ENCODE results near the gene AGPAT2.

AGPAT2 gene

DNA sequence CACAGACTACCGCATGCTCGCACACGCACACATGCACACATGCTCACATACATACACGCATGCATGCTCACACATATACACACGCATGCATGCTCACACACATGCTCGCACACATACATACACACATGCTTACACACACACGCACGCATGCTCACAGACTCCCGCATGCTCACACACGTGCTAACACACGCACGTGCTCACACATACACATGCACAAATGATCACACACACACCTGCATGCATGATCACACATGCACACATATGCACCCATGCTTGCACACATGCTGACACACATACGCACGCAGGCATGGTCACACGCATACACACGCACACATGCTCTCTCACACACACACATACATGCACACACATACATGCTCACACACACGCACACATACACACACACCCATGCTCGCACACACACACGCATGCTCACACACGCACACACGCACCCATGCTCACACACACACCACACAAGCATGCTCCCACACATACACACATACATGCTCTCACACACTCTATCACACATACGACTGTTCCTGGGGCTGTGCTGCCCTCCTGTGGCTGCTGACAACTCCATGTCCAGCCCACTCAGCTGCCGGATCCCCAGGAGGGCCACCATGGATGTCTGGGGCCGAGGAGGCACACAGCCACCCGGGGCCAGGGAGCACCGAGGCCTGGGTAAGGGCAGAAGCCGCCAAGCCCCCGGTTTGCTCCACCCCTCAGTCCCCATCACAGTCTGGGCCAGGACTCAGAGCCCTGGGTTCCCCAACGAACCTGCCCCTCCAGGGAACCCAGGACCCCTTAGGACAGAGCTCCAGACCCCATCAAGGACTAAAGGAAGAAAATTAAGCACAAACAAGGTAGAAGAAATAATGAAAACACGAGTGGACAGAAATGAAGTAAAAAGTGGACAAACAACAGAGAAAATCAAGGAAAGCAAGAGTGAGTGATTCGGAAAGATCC is 55.9 kb downstream of the AGPAT2 start:
- Histone ChIP-seq H3K9me3 (ENCODE audit: insufficient read depth, low read length, severe bottlenecking) (no peaks in the 10 kb centered on the region), H4K20me1 (ENCODE audit: insufficient read depth, low read length) (peaks cover 2% of the 10 kb centered on the region; the same call in 1 of the 2 replicates), H3K27me3 (ENCODE audit: insufficient read depth, low read length, poor library complexity) (no peaks in the 10 kb centered on the region), H3K27ac (ENCODE audit: low read length) (peak overlapping the region; percentile 10; the same call in 1 of the 2 replicates), H3K36me3 (ENCODE audit: insufficient read depth, low read length) (no peaks in the 10 kb centered on the region), H3K4me3 (ENCODE audit: low read depth in 1 of 2, low read length in 2 of 2) (no peak overlapping the region), H3K4me1 (ENCODE audit: insufficient read depth, low read length) (peaks cover 38% of the 10 kb centered on the region), H2AFZ (ENCODE audit: low read depth, low read length) (no peak overlapping the region), H3K79me2 (ENCODE audit: insufficient read depth, low read length) (no peaks in the 10 kb centered on the region), H3K9ac (ENCODE audit: low read depth, low read length) (no peak overlapping the region), H3K4me2 (ENCODE audit: insufficient read depth, low read length) (no peak overlapping the region)
- ATAC-seq (ENCODE audit: insufficient read depth, low read depth) (peak; percentile 80), DNase-seq (peak; percentile 81)
- TF ChIP-seq, protein P1, sequence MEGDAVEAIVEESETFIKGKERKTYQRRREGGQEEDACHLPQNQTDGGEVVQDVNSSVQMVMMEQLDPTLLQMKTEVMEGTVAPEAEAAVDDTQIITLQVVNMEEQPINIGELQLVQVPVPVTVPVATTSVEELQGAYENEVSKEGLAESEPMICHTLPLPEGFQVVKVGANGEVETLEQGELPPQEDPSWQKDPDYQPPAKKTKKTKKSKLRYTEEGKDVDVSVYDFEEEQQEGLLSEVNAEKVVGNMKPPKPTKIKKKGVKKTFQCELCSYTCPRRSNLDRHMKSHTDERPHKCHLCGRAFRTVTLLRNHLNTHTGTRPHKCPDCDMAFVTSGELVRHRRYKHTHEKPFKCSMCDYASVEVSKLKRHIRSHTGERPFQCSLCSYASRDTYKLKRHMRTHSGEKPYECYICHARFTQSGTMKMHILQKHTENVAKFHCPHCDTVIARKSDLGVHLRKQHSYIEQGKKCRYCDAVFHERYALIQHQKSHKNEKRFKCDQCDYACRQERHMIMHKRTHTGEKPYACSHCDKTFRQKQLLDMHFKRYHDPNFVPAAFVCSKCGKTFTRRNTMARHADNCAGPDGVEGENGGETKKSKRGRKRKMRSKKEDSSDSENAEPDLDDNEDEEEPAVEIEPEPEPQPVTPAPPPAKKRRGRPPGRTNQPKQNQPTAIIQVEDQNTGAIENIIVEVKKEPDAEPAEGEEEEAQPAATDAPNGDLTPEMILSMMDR (IDR thresholded peaks at IDR 0.05; ENCODE audit: borderline replicate concordance, extremely low read depth, low read length, poor library complexity, severe bottlenecking) = peak; percentile 90
- no peak for TF ChIP-seq EZH2 (IDR thresholded peaks at IDR 0.05; ENCODE audit: borderline replicate concordance, low read depth, low read length, severe bottlenecking)

DNA sequence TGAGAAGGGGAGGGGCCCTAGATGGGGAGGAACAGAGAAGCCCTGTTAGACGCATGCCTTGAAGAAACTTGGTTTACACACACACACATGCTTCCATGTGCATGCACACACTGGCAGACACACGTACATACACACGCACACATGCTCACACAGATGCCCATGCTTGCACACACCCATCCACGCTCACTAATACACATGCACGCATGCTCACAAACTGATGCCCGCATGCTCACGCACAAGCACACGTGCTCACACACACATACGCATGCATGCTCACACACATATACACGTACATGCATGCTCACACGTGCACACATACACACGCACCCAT is 56.6 kb downstream of the AGPAT2 start:
- Histone ChIP-seq H3K27me3 (ENCODE audit: insufficient read depth, low read length, poor library complexity) (no peaks in the 10 kb centered on the region), H3K4me1 (ENCODE audit: insufficient read depth, low read length) (peaks cover 45% of the 10 kb centered on the region), H4K20me1 (ENCODE audit: insufficient read depth, low read length) (peaks cover 2% of the 10 kb centered on the region; the same call in 1 of the 2 replicates), H3K36me3 (ENCODE audit: insufficient read depth, low read length) (no peaks in the 10 kb centered on the region), H2AFZ (ENCODE audit: low read depth, low read length) (no peak overlapping the region), H3K27ac (ENCODE audit: low read length) (no peak overlapping the region; the same call in 1 of the 2 replicates), H3K9me3 (ENCODE audit: insufficient read depth, low read length, severe bottlenecking) (no peaks in the 10 kb centered on the region), H3K4me3 (ENCODE audit: low read depth in 1 of 2, low read length in 2 of 2) (no peak overlapping the region), H3K9ac (ENCODE audit: low read depth, low read length) (no peak overlapping the region), H3K4me2 (ENCODE audit: insufficient read depth, low read length) (no peak overlapping the region), H3K79me2 (ENCODE audit: insufficient read depth, low read length) (no peaks in the 10 kb centered on the region)
- DNase-seq = no peak
- TF ChIP-seq, protein P1 (IDR thresholded peaks at IDR 0.05; ENCODE audit: borderline replicate concordance, extremely low read depth, low read length, poor library complexity, severe bottlenecking) = no peak
- no peak for TF ChIP-seq EZH2 (IDR thresholded peaks at IDR 0.05; ENCODE audit: borderline replicate concordance, low read depth, low read length, severe bottlenecking)
- ATAC-seq (ENCODE audit: insufficient read depth, low read depth) = no peak; the same call in 2 of the 3 replicates

DNA sequence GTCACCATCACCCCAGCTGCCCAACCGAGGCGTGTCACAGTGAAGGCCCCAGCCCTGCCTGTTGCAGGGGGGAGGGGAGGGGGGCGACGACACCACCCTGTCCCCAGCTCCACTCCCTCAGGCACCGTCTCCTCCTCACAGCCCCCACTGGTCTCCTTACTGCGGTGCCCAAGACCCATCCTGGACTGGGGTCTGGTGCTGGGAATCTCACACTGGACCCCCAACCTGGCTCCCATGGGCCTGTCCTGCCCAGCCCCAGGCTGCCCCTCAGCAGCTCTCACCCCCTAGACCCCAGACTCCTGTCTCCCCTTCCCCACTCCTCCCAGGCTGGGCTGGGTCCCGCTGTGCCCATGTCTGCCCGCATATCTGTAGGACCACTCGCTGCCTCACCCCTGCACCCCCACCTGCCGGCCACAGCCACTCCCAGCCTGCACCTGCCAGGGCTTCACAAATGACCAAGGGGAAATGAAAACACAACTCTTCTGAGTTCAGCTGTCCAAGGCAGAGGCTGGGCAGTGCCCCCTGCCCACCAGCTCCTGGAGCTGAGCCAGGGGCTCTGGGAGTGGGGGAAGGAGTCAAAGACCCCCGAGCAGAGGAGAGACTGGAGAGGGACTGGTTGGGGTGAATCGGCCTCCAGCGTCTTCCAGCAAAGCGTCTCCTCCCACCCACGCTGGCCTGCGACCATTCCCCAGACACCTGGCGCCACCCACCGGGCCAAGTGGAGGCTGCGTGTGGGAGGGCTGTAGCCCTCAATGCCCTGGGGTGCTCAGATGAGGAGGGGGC is 57.2 kb downstream of the AGPAT2 start:
- DNase-seq = peak; percentile 87
- Histone ChIP-seq H4K20me1 (ENCODE audit: insufficient read depth, low read length) (peaks cover 2% of the 10 kb centered on the region; the same call in 1 of the 2 replicates), H3K79me2 (ENCODE audit: insufficient read depth, low read length) (no peaks in the 10 kb centered on the region), H3K4me3 (ENCODE audit: low read depth in 1 of 2, low read length in 2 of 2) (no peak overlapping the region), H3K4me1 (ENCODE audit: insufficient read depth, low read length) (peaks cover 51% of the 10 kb centered on the region), H3K27ac (ENCODE audit: low read length) (peak overlapping the region; percentile 78), H3K9me3 (ENCODE audit: insufficient read depth, low read length, severe bottlenecking) (no peaks in the 10 kb centered on the region), H3K36me3 (ENCODE audit: insufficient read depth, low read length) (no peaks in the 10 kb centered on the region), H2AFZ (ENCODE audit: low read depth, low read length) (no peak overlapping the region), H3K9ac (ENCODE audit: low read depth, low read length) (peak overlapping the region; percentile 49), H3K4me2 (ENCODE audit: insufficient read depth, low read length) (peak overlapping the region; percentile 46), H3K27me3 (ENCODE audit: insufficient read depth, low read length, poor library complexity) (no peaks in the 10 kb centered on the region)
- TF ChIP-seq, protein P1 (IDR thresholded peaks at IDR 0.05; ENCODE audit: borderline replicate concordance, extremely low read depth, low read length, poor library complexity, severe bottlenecking) = peak; percentile 93
- no peak for TF ChIP-seq EZH2 (IDR thresholded peaks at IDR 0.05; ENCODE audit: borderline replicate concordance, low read depth, low read length, severe bottlenecking)
- peak; percentile 86 for ATAC-seq (ENCODE audit: insufficient read depth, low read depth)

All from DND-41 (cell line).